HG02623 (cell line): ENCODE data around the gene DCST1.
A peak's percentile ranks its signal among the peaks of the same experiment; 100 is the strongest.
"Not testable (repeated sequence)": the region's sequence is repeated elsewhere in the genome, so short reads cannot be mapped to it uniquely, and the experiment has no call there.

Experiments
- ATAC-seq: cut with Tn5 transposase; IDR thresholded peaks from one replicate; pipeline ENCODE4 v1.9.1; 2021; ENCODE audit warnings: moderate library complexity; ENCODE audit not compliant: unreplicated experiment

DCST1 gene

GRCh38 chr1:155033524-155033923 lies at the start of gene DCST1, which contains the start of gene DCST2:
Gene DCST1, plus strand, starts transcription at chr1:155033824. Its CDS starts 213 bp downstream, at chr1:155034037.
Gene DCST2, minus strand, starts transcription at chr1:155033781. Its CDS starts 80 bp downstream, at chr1:155033701.
- ATAC-seq = no peak

DNA sequence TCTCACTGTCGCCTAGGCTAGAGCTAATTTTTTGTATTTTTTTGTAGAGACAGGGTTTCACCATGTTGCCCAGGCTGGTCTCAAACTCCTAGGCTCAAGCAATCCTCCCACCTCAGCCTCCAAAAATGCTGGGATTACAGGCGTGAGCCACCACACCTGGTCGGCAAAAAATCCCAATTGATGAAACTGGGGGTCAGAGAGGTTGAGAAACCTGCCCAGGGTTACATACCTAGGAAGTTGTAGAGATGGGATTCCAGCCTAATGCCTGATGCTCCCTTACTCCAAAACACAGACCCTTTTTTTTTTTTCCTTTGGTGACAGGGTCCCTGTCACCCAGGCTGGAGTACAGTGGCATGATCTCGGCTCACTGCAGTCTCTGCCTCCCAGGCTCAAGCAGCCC lies 46.9 kb upstream of the DCST1 start:
- ATAC-seq = not testable (repeated sequence)

GRCh38 chr1:154987326-154987725 lies 46.3 kb upstream of the DCST1 start:
- ATAC-seq = no peak

GRCh38 chr1:154988058-154988954 lies 45.3 kb upstream of the DCST1 start:
- ATAC-seq = no peak

GRCh38 chr1:154989195-154989860 lies 44.3 kb upstream of the DCST1 start:
- ATAC-seq = no peak

GRCh38 chr1:154990276-154990675 lies 43.3 kb upstream of the DCST1 start:
- no peak for ATAC-seq

DNA sequence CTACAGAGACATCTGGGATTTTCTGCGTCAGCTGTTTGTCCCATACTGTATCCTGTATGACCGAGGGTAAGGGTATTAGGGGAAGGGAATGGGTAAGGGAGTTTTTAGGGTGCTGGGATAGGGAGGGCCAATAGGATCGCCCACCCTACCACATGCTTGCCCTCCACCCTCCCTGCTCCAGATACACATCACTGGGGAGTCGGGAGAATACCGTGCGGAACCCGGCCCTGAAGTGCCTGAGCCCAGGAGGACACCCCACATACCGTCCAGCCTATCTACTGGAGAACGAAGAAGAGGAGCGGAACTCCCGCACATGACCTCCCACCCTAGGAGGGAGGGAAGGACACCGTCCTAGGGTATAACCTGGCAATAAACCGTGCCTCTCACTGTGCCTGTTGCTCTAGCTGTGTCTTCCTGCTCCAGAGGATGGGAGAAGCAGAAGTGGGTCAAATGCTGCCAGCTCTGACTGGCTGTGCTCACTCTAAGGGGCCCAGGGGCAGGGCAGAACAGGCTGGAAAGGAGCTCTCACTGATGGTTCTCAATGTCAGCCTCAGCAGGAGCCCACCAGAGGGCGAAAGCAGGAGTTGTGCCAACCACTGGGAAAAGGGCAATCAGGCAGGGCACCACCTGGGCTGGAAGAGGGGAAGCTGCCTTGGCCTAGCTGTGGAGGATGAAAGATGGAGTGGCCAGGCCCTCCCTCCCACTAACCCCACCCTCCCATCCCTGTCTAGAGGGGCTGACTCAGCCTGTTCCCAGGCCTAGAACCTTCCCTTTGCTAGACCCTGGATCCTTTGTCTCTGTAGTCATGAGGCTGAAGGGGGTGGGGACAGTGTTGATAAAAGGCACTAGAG lies 40.7 kb upstream of the DCST1 start:
- ATAC-seq = no peak

- ATAC-seq = no peak
Measured at GRCh38 chr1:154993572-154994268, 39.9 kb upstream of the DCST1 start, which contains the start of gene LENEP. Gene LENEP, plus strand, starts transcription at chr1:154993586. Its CDS starts 22 bp downstream, at chr1:154993608.

DNA sequence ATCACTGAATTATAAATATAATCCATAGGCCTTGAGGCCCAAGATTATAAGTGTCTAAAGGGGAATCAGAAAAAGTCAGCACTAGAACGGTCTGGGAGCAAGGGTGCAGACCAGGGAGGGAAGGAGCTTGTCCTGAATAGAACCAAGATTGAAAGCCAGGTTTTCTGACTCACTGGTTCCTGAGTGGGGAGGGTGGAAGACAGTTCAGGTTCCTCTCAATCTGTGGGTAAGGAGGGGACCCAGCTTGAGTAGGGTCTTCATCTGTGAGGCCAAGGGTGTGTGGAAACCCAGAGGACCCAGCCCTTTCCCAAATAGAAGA lies 39.4 kb upstream of the DCST1 start:
- no peak for ATAC-seq

DNA sequence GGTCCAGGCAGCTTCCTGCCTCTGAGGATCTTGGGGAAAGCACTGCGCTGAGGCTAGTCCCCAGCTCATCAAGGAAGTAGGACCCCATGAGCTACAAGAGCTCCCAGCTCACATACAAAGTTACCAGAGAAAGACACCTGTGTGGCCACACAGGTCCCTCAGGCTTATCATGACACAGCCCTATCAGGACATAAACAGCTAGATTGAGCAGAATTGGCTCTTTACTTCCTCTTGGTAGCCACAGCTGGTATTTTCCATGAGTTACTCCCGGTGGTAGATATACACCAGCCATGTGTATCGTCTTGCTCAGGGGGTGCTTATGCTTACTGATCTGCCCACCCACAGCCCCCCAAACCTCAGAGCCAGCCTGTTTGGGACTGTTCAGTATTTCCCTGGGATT lies 39.0 kb upstream of the DCST1 start:
- no peak for ATAC-seq

DNA sequence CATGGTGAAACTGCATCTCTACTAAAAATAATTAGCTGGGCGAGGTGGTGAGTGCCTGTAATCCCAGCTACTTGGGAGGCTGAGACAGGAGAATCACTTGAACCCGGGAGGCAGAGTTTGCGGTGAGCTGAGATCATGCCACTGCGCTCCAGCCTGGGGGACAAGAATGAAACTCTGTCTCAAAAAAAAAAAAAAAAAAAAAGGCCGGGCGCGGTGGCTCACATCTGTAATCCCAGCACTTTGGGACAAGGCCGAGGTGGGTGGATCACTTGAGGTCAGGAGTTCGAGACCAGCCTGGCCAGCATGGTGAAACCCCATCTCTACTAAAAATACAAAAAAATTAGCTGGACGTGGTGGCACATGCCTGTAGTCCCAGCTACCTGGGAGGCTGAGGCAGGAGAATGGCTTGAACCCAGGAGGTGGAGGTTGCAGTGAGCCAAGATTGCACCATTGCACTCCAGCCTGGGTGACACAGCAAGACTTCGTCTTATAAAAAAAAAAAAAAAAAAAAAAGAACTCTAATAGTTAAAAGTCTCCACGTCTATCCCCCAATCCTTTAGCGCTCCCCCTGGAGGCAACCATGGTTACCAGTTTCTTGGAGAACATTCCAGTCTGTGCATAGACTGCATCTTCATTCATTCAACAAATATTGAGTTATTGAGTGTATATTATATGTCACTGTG lies 38.2 kb upstream of the DCST1 start:
- not testable (repeated sequence) for ATAC-seq

DNA sequence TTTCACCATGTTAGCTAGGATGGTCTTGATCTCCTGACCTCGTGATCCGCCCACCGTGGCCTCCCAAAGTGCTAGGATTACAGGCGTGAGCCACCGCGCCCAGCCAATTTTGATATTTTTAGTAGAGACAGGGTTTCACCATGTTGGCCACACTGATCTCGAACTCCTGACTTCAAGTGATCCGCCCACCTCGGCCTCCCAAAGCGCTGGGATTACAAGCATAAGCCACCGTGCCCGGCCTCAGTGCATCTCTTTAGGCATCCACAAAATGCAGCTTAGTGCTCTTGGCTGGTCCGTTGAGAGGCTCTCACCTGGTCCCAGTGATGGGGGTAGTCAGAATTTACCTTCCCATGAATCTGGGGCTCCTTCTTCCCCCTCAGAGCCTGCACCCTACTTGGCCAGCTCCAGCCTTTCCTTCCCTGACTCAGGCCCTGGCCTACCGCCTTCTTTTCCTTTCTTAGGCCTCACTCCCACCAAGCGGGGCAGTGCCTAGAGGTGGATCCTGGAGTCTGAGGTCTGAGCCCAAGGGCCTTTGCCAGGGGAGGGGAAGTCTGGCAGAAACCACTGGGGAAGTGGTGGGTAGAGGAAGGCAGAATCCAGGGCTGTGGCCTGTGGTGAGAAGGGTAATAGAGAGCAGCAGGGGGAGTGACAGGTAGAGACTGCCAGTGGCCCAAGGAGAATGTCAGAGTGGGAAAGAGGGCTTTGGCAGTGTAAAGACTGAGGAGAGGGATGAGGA lies 36.5 kb upstream of the DCST1 start:
- no peak for ATAC-seq

- ATAC-seq = no peak
Measured at GRCh38 chr1:154998201-154998780, 35.3 kb upstream of the DCST1 start.

GRCh38 chr1:154998818-154999570 lies 34.6 kb upstream of the DCST1 start:
- no peak for ATAC-seq

DNA sequence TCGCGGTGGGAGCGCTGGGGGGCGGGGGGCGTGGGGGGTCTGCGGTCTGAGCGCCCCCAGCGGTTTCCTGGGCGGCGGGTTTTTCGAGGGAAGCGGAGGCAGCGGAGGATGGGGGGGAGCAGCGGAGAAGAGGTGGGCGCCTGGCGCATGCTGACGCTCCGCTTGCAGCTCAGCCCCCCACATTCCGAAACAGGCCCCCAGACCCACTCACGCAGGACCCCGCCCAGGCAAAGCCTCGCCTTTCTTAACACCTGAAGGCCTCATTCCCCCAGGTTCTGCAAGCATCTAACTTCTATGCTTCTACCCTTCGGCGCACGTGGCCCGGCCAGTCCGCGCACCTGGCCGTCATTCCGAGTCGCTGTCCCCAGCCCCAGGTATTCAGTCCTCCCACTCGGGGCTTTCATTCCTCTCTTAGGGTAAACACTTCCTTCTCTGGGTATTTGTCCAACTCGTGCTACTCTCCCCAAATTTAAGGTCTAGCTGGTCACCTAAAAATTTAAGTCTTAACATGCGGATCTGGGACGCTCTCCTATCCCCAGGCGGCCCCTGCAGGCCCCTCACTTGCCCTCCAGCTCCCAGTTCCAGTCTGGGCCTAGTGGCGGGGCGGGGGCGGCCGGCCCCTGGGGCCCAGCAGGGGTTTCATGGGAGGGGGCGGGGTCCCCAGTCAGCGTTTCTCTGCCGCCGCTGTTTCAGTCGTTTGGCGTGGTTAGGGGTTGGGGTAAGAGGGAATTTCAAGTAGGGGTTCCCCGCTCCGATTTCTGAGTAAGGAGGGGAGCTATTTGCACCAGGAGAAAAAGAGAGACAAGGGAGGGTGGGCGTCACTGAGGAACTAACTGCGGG lies 33.8 kb upstream of the DCST1 start:
- no peak for ATAC-seq

DNA sequence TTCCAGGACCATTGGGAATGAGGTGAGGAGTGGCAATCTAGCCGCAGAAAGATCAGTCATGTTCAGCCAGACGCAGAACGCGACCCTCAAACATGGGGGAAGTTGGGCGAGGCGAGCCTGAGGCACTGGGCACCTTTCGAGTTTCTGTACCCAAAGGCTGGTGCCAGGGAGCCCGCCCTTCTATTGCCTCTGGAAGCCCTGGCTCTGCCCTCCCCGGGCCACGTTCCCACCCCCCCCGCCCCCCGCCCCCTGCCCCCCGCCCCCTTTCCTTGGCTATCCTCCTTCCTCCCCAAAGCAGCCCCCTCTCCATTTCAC lies 33.3 kb upstream of the DCST1 start:
- ATAC-seq = no peak

GRCh38 chr1:155000726-155001424 lies 32.7 kb upstream of the DCST1 start:
- ATAC-seq = peak; percentile 34
